ENCODE results near the gene DYSF.

- TF ChIP-seq CTCF (conservative IDR thresholded peaks at IDR 0.05): no peak
- TF ChIP-seq ZFX (IDR thresholded peaks at IDR 0.05): no peak
These were observed 118.6 kb downstream of the DYSF start for GRCh38 chr2:71571945-71572344.

All from C4-2B (cell line).